ENCODE results near the gene APOA1. TPM values are rescaled to one million over a fixed set of nuclear protein-coding genes. Genes with fewer than 3 reads are reported as not detected.

Gene APOA1
- polyA plus RNA-seq, 6 donors from 2014 or later, result 0.37 to 0.62 (median 0.45) TPM; not detected in 3

Other genes with a start within 250 kb of the APOA1 start
- gene BUD13, start 64.6 kb downstream of the APOA1 start, polyA plus RNA-seq (ENCODE audit: low read depth in 6 of 6), result 10 to 100 TPM in 4 of 6 donors, 1 to 10 TPM in 2; 5.0 to 17.7 (median 13.6) TPM
- gene ZPR1, start 49.6 kb downstream of the APOA1 start, polyA plus RNA-seq (ENCODE audit: low read depth in 6 of 6), result 10 to 100 TPM; 36.9 to 51.1 (median 45.0) TPM
- gene APOA5, start 45.7 kb downstream of the APOA1 start, polyA plus RNA-seq (ENCODE audit: low read depth in 6 of 6), result not detected
- gene APOA4, start 14.3 kb downstream of the APOA1 start, polyA plus RNA-seq (ENCODE audit: low read depth in 6 of 6), result not detected
- gene APOC3, start 7.7 kb downstream of the APOA1 start, polyA plus RNA-seq (ENCODE audit: low read depth in 6 of 6), result not detected

Measured in naive B cell (primary cell).